22Rv1 (cell line): ENCODE results near the gene CDK5RAP2.
"Not testable (repeated sequence)": the region's sequence is repeated elsewhere in the genome, so short reads cannot be mapped to it uniquely, and the experiment has no call there.

Source experiments
- H3K27ac ChIP-seq: fragments of 450-650 bp; 2 replicates; pipeline ENCODE4 v1.5.1; 2017
- ZFX ChIP-seq: fragments of 450-650 bp; IDR thresholded peaks from 2 replicates; pipeline ENCODE4 v1.6.1; 2017; ENCODE audit warnings: antibody characterized with exemption, borderline replicate concordance
- TF ChIP-seq, protein P1 (sequence below): fragments of 450-650 bp; IDR thresholded peaks from 2 replicates; pipeline ENCODE4 v1.5.1; 2017; ENCODE audit warnings: mild to moderate bottlenecking

CDK5RAP2 gene

GRCh38 chr9:120559546-120559945 lies 20.4 kb downstream of the CDK5RAP2 start:
- TF ChIP-seq, protein P1, sequence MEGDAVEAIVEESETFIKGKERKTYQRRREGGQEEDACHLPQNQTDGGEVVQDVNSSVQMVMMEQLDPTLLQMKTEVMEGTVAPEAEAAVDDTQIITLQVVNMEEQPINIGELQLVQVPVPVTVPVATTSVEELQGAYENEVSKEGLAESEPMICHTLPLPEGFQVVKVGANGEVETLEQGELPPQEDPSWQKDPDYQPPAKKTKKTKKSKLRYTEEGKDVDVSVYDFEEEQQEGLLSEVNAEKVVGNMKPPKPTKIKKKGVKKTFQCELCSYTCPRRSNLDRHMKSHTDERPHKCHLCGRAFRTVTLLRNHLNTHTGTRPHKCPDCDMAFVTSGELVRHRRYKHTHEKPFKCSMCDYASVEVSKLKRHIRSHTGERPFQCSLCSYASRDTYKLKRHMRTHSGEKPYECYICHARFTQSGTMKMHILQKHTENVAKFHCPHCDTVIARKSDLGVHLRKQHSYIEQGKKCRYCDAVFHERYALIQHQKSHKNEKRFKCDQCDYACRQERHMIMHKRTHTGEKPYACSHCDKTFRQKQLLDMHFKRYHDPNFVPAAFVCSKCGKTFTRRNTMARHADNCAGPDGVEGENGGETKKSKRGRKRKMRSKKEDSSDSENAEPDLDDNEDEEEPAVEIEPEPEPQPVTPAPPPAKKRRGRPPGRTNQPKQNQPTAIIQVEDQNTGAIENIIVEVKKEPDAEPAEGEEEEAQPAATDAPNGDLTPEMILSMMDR = no peak
- TF ChIP-seq ZFX = no peak
- H3K27ac ChIP-seq = no peak overlapping the region

DNA sequence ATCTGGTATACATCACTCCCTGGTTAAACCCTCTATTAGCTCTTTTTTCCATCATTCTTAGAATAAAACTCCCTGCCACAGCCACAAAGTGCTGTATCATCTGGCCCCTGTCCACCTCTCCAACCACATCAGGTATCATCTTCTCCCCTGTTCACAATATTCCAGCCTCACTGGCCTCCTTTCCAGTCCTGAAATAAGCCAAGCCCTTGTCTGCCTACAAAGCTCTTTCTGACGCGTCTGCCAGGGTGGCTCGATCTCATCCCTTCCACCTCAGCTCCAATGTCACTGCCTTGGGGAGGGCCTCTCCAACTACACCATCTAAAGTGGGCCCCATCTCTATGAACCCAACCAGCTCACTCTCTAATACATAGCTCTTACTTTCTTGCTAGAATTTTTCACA lies 21.5 kb downstream of the CDK5RAP2 start:
- no peak overlapping the region for H3K27ac ChIP-seq
- TF ChIP-seq, protein P1 = no peak
- TF ChIP-seq ZFX = no peak

GRCh38 chr9:120557205-120557604 lies 22.8 kb downstream of the CDK5RAP2 start:
- TF ChIP-seq, protein P1 = no peak
- TF ChIP-seq ZFX = no peak

GRCh38 chr9:120556775-120557174 lies 23.2 kb downstream of the CDK5RAP2 start:
- no peak for TF ChIP-seq ZFX
- TF ChIP-seq, protein P1 = no peak
- no peak overlapping the region for H3K27ac ChIP-seq

More at GRCh38 chr9:120557205-120557604, 22.8 kb downstream of the CDK5RAP2 start:
- no peak overlapping the region for H3K27ac ChIP-seq

DNA sequence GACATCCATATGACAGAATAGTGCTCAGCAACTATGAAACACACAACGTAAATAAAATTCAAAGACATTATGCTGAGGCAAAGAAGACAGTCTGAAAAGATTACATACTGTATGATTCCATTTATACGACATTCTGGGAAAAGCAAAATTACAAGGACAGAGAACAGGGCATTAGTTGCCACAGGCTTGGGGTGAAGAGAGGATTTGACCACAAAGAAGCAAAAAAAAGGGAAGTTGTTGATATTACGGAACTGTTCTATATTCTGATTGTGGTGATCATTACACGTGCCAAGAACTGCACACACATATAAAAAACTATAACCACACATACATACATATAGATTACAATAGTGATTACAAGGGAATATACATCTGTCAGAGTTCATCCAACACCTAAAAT lies 24.1 kb downstream of the CDK5RAP2 start:
- H3K27ac ChIP-seq = no peak overlapping the region
- TF ChIP-seq ZFX = no peak
- TF ChIP-seq, protein P1 = no peak

- not testable (repeated sequence) for H3K27ac ChIP-seq
Observed at GRCh38 chr9:120552210-120552704, 27.7 kb downstream of the CDK5RAP2 start.

- no peak for TF ChIP-seq ZFX
- TF ChIP-seq, protein P1 = no peak
- no peak overlapping the region for H3K27ac ChIP-seq
Observed at GRCh38 chr9:120545701-120546550, 34.0 kb downstream of the CDK5RAP2 start.

GRCh38 chr9:120544441-120544840 lies 35.5 kb downstream of the CDK5RAP2 start:
- no peak for TF ChIP-seq ZFX
- TF ChIP-seq, protein P1 = no peak
- no peak overlapping the region for H3K27ac ChIP-seq
